GM19468 (cell line): ENCODE results near the gene TMEM252.

Experiments
- ATAC-seq: cut with Tn5 transposase; IDR thresholded peaks from one replicate; pipeline ENCODE4 v1.9.1; 2021; ENCODE audit warnings: mild to moderate bottlenecking, moderate library complexity, moderate number of reproducible peaks; ENCODE audit not compliant: unreplicated experiment; ENCODE audit errors: extremely low read depth

TMEM252 gene

GRCh38 chr9:68540712-68541535, at the start of gene TMEM252:
Gene TMEM252 (minus strand): TSS chr9:68540883. CDS start chr9:68540814, 69 bp downstream.
- ATAC-seq, result no peak

GRCh38 chr9:68585034-68585761, 44.5 kb upstream of the TMEM252 start:
- no peak for ATAC-seq

- ATAC-seq, result peak; percentile 72
Observed at GRCh38 chr9:68584189-68585033, 43.7 kb upstream of the TMEM252 start.

- no peak for ATAC-seq
Observed at GRCh38 chr9:68581696-68582095, 41.0 kb upstream of the TMEM252 start.

- peak; percentile 92 for ATAC-seq
Observed at GRCh38 chr9:68577774-68578591, 37.3 kb upstream of the TMEM252 start.

- no peak for ATAC-seq
Observed at GRCh38 chr9:68575817-68576216, 35.1 kb upstream of the TMEM252 start.

- no peak for ATAC-seq
Observed at GRCh38 chr9:68574150-68574549, 33.5 kb upstream of the TMEM252 start.

- ATAC-seq, result no peak
Observed at GRCh38 chr9:68567565-68567964, 26.9 kb upstream of the TMEM252 start.

GRCh38 chr9:68562461-68562860, 21.8 kb upstream of the TMEM252 start:
- ATAC-seq, result no peak

- no peak for ATAC-seq
Observed at GRCh38 chr9:68560071-68560844, 19.6 kb upstream of the TMEM252 start.

- ATAC-seq, result no peak
Observed at GRCh38 chr9:68558545-68558944, 17.9 kb upstream of the TMEM252 start.

GRCh38 chr9:68555437-68556150, 14.9 kb upstream of the TMEM252 start:
- ATAC-seq, result no peak

- no peak for ATAC-seq
Observed at GRCh38 chr9:68552700-68553476, 12.2 kb upstream of the TMEM252 start.

GRCh38 chr9:68551191-68551590, 10.5 kb upstream of the TMEM252 start:
- no peak for ATAC-seq

- ATAC-seq, result no peak
Observed at GRCh38 chr9:68548241-68548640, 7.6 kb upstream of the TMEM252 start.

- ATAC-seq, result no peak
Observed at GRCh38 chr9:68547417-68547816, 6.7 kb upstream of the TMEM252 start.

- ATAC-seq, result peak; percentile 67
Observed at GRCh38 chr9:68546596-68547390, 6.1 kb upstream of the TMEM252 start.
